ENCODE data around the gene A1CF. TPM values are rescaled to one million over a fixed set of nuclear protein-coding genes. Genes with fewer than 3 reads are reported as not detected.

The A1CF gene
- total and polyA plus RNA-seq, 7 donors = 0.36 to 22.0 (median 8.4) TPM; not detected in 2

DNA sequence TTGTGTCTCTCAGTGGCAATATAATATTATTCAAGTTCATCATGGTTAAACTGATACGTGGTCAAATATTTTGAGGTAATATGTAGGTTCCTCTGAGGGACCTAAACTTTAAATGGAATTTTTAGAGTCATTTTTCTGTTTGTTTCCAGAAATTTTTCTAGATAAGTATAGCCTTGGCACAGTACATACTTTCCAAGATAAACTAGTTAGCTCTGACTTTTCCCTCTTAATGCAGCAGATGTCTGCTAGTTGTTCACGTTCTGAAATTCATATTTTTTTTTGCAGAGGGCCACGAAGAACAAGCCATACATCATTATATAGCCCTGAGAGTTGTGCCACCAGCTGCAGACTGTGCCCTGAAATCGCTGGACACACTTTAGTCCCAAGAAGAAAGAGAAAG, 61.6 kb downstream of the A1CF start:
- intact Hi-C loops (cut with DNase I) = no loop called here
- Histone ChIP-seq H3K9me3 (no peaks in the 10 kb centered on the region), H3K27me3 (no peaks in the 10 kb centered on the region), H3K4me3 (no peak overlapping the region), H3K4me1 (no peaks in the 10 kb centered on the region), H3K36me3 (no peaks in the 10 kb centered on the region), H3K27ac (no peak overlapping the region)
- WGBS, 2 donors = 62 to 82% methylated on average over 4 of the region's 4 CpGs
- no peak for TF ChIP-seq EP300 (IDR thresholded peaks at IDR 0.05)
- TF ChIP-seq POLR2A (IDR thresholded peaks at IDR 0.05) = no peak
- TF ChIP-seq POLR2AphosphoS5 (IDR thresholded peaks at IDR 0.05) = no peak
- TF ChIP-seq CTCF (IDR thresholded peaks at IDR 0.05) = no peak
- no peak for DNase-seq

- 91% methylated on average over 7 of the region's 7 CpGs for WGBS, 2 donors
- H3K4me3 ChIP-seq = no peak overlapping the region
- no peak overlapping the region for H3K27ac ChIP-seq
- TF ChIP-seq EP300 (IDR thresholded peaks at IDR 0.05) = no peak
- no peak for TF ChIP-seq POLR2AphosphoS5 (IDR thresholded peaks at IDR 0.05)
- no peak for TF ChIP-seq CTCF (IDR thresholded peaks at IDR 0.05)
- TF ChIP-seq POLR2A (IDR thresholded peaks at IDR 0.05) = no peak
- no peaks in the 10 kb centered on the region for H3K36me3 ChIP-seq
- DNase-seq = no peak
- H3K4me1 ChIP-seq = no peaks in the 10 kb centered on the region
- no peaks in the 10 kb centered on the region for H3K9me3 ChIP-seq
- intact Hi-C loops (cut with DNase I) = no loop called here
- H3K27me3 ChIP-seq = no peaks in the 10 kb centered on the region
Observed at GRCh38 chr10:50809596-50809995, 75.8 kb downstream of the A1CF start.

- intact Hi-C loops (cut with DNase I) = no loop called here
- H3K4me3 ChIP-seq = no peak overlapping the region
- H3K9me3 ChIP-seq = no peaks in the 10 kb centered on the region
- no peak for DNase-seq
- H3K27me3 ChIP-seq = no peaks in the 10 kb centered on the region
- no peaks in the 10 kb centered on the region for H3K4me1 ChIP-seq
- H3K27ac ChIP-seq = no peak overlapping the region
- no peak for TF ChIP-seq POLR2A (IDR thresholded peaks at IDR 0.05)
- no peak for TF ChIP-seq CTCF (IDR thresholded peaks at IDR 0.05)
- TF ChIP-seq EP300 (IDR thresholded peaks at IDR 0.05) = no peak
- no peak for TF ChIP-seq POLR2AphosphoS5 (IDR thresholded peaks at IDR 0.05)
- 11 to 27% methylated on average over 1 of the region's 1 CpG for WGBS, 2 donors
- no peaks in the 10 kb centered on the region for H3K36me3 ChIP-seq
Observed at GRCh38 chr10:50807851-50808776, 77.3 kb downstream of the A1CF start.

- no peak overlapping the region for H3K27ac ChIP-seq
- TF ChIP-seq EP300 (IDR thresholded peaks at IDR 0.05) (no peak), POLR2AphosphoS5 (IDR thresholded peaks at IDR 0.05) (no peak), CTCF (IDR thresholded peaks at IDR 0.05) (no peak), POLR2A (IDR thresholded peaks at IDR 0.05) (no peak)
- H3K36me3 ChIP-seq = no peaks in the 10 kb centered on the region
- 30 to 47% methylated on average over 2 of the region's 2 CpGs for WGBS, 2 donors
- no peak overlapping the region for H3K4me3 ChIP-seq
- H3K4me1 ChIP-seq = no peaks in the 10 kb centered on the region
- intact Hi-C loops (cut with DNase I) = no loop called here
- no peak for DNase-seq
- no peaks in the 10 kb centered on the region for H3K9me3 ChIP-seq
- no peaks in the 10 kb centered on the region for H3K27me3 ChIP-seq
Observed at GRCh38 chr10:50805981-50806622, 79.3 kb downstream of the A1CF start.

All from sigmoid colon (tissue), 7 donors.